H9 (cell line): ENCODE results near the gene ANKDD1B. TPM values are rescaled to one million over a fixed set of nuclear protein-coding genes. Genes with fewer than 3 reads are reported as not detected.

Experiments used
- DNase-seq: peaks from one replicate; pipeline ENCODE4 v3.0.0-alpha.2; 2017
- H2AFZ ChIP-seq: one replicate; pipeline ENCODE4 v1.6.1; 2013; ENCODE audit warnings: mild to moderate bottlenecking, low read length, control low read depth, moderate library complexity
- H2AK5ac ChIP-seq: 2 replicates; pipeline ENCODE4 v1.6.1; 2013; ENCODE audit warnings: low read length, control low read depth, mixed read lengths; ENCODE audit not compliant: insufficient read length
- H2BK120ac ChIP-seq: one replicate; pipeline ENCODE4 v1.6.1; 2013; ENCODE audit warnings: low read depth, mild to moderate bottlenecking, low read length, control low read depth, inconsistent platforms; ENCODE audit not compliant: poor library complexity, severe bottlenecking
- H2BK12ac ChIP-seq: 2 replicates; pipeline ENCODE4 v1.6.1; 2013; ENCODE audit warnings: low read length, control low read depth, mixed read lengths, low read depth; ENCODE audit not compliant: insufficient read length
- H2BK15ac ChIP-seq: 2 replicates; pipeline ENCODE4 v1.6.1; 2013; ENCODE audit warnings: low read depth, low read length, control low read depth
- H2BK20ac ChIP-seq: one replicate; pipeline ENCODE4 v1.6.1; 2013; ENCODE audit warnings: low read depth, mild to moderate bottlenecking, low read length, control low read depth, inconsistent platforms; ENCODE audit not compliant: poor library complexity, severe bottlenecking
- H2BK5ac ChIP-seq: 2 replicates; pipeline ENCODE4 v1.6.1; 2013; ENCODE audit warnings: low read length, control low read depth, mixed read lengths; ENCODE audit not compliant: insufficient read length
- H3K14ac ChIP-seq: 2 replicates; pipeline ENCODE4 v1.6.1; 2013; ENCODE audit warnings: low read length, control low read depth; ENCODE audit not compliant: insufficient read depth
- H3K18ac ChIP-seq: 2 replicates; pipeline ENCODE4 v1.6.1; 2013; ENCODE audit warnings: low read depth, mild to moderate bottlenecking, mixed read lengths, low read length, control low read depth; ENCODE audit not compliant: insufficient read length
- H3K23ac ChIP-seq: 2 replicates; pipeline ENCODE4 v1.6.1; 2013; ENCODE audit warnings: low read length, control low read depth, mixed read lengths, low read depth; ENCODE audit not compliant: insufficient read length
- H3K23me2 ChIP-seq: 2 replicates; pipeline ENCODE4 v1.6.1; 2013; ENCODE audit warnings: low read depth, mild to moderate bottlenecking, mixed read lengths, low read length, control low read depth; ENCODE audit not compliant: insufficient read length, poor library complexity, severe bottlenecking
- H3K27ac ChIP-seq: 2 replicates; pipeline ENCODE4 v1.5.1; 2013; ENCODE audit warnings: low read length, control low read depth, mixed read lengths, low read depth; ENCODE audit not compliant: insufficient read length
- H3K27me3 ChIP-seq: 2 replicates; pipeline ENCODE4 v1.6.1; 2013; ENCODE audit warnings: low read length, control low read depth, inconsistent platforms; ENCODE audit not compliant: insufficient read depth
- H3K4ac ChIP-seq: 2 replicates; pipeline ENCODE4 v1.6.1; 2013; ENCODE audit warnings: low read depth, mild to moderate bottlenecking, control low read depth, inconsistent platforms, low read length, moderate library complexity
- H3K4me1 ChIP-seq: 2 replicates; pipeline ENCODE4 v1.6.1; 2013; ENCODE audit warnings: low read length, control low read depth, inconsistent platforms; ENCODE audit not compliant: insufficient read depth
- H3K4me2 ChIP-seq: 2 replicates; pipeline ENCODE4 v1.6.1; 2013; ENCODE audit warnings: low read length, control low read depth, mixed read lengths; ENCODE audit not compliant: insufficient read length, insufficient read depth
- H3K56ac ChIP-seq: 2 replicates; pipeline ENCODE4 v1.6.1; 2013; ENCODE audit warnings: low read depth, mild to moderate bottlenecking, mixed read lengths, low read length, control low read depth; ENCODE audit not compliant: insufficient read length
- H3K79me1 ChIP-seq: 2 replicates; pipeline ENCODE4 v1.6.1; 2013; ENCODE audit warnings: low read depth, mild to moderate bottlenecking, moderate library complexity, low read length, control low read depth, inconsistent platforms; ENCODE audit not compliant: insufficient read depth, poor library complexity, severe bottlenecking
- H3K79me2 ChIP-seq: 2 replicates; pipeline ENCODE4 v1.6.1; 2013; ENCODE audit warnings: low read length, control low read depth, inconsistent platforms; ENCODE audit not compliant: insufficient read depth
- H3K9ac ChIP-seq: 2 replicates; pipeline ENCODE4 v1.6.1; 2013; ENCODE audit warnings: low read length, control low read depth, mixed read lengths; ENCODE audit not compliant: insufficient read length; ENCODE audit errors: extremely low read depth
- H3K9me3 ChIP-seq: one replicate; pipeline ENCODE4 v1.6.1; 2013; ENCODE audit warnings: low read depth, low read length, inconsistent platforms; ENCODE audit not compliant: control insufficient read depth
- H3T11ph ChIP-seq: one replicate; pipeline ENCODE4 v1.6.1; 2013; ENCODE audit warnings: mild to moderate bottlenecking, low read length, control low read depth, inconsistent platforms
- H4K20me1 ChIP-seq: one replicate; pipeline ENCODE4 v1.6.1; 2013; ENCODE audit not compliant: control insufficient read depth, insufficient read length, insufficient read depth
- H4K5ac ChIP-seq: 2 replicates; pipeline ENCODE4 v1.6.1; 2013; ENCODE audit warnings: low read depth, mild to moderate bottlenecking, mixed read lengths, low read length, control low read depth; ENCODE audit not compliant: insufficient read length
- H4K8ac ChIP-seq: replicated peaks from 2 replicates; pipeline ENCODE4 v1.6.1; 2013; ENCODE audit warnings: low read length, control low read depth, mixed read lengths, low read depth; ENCODE audit not compliant: insufficient read length
- H4K91ac ChIP-seq: 2 replicates; pipeline ENCODE4 v1.6.1; 2013; ENCODE audit warnings: low read depth, mild to moderate bottlenecking, moderate library complexity, mixed read lengths, low read length, control low read depth; ENCODE audit not compliant: insufficient read length
- H3K27ac Mint-ChIP-seq, 3 experiments: 2 replicates in 2 of 3; 3 replicates in 1 of 3; pipeline ENCODE4 v1.8.0; 2020 to 2021; ENCODE audit warnings: mixed read lengths in 3 of 3, mild to moderate bottlenecking in 1 of 3, moderate library complexity in 1 of 3
- H3K27me3 Mint-ChIP-seq: 2 replicates; pipeline ENCODE4 v1.8.0; 2021; ENCODE audit warnings: low read depth, mild to moderate bottlenecking, moderate library complexity, mixed read lengths
- H3K36me3 Mint-ChIP-seq, 3 experiments: 2 replicates in 2 of 3; 3 replicates in 1 of 3; pipeline ENCODE4 v1.8.0; 2020 to 2021; ENCODE audit warnings: low read depth in 3 of 3, mixed read lengths in 3 of 3; ENCODE audit not compliant: insufficient read depth in 1 of 3
- H3K4me1 Mint-ChIP-seq, 2 experiments: 2 replicates each; pipeline ENCODE4 v1.8.0; 2020; ENCODE audit warnings: mixed read lengths in 2 of 2
- H3K4me3 Mint-ChIP-seq, 2 experiments: 2 replicates in 1 of 2; 3 replicates in 1 of 2; pipeline ENCODE4 v1.8.0; 2020 to 2021; ENCODE audit warnings: mild to moderate bottlenecking in 2 of 2, mixed read lengths in 2 of 2, moderate library complexity in 1 of 2
- H3K9me3 Mint-ChIP-seq, 2 experiments: 2 replicates in 1 of 2; 3 replicates in 1 of 2; pipeline ENCODE4 v1.8.0; 2020; ENCODE audit warnings: mild to moderate bottlenecking in 2 of 2, mixed read lengths in 2 of 2, moderate library complexity in 1 of 2
- CTCF ChIP-seq: fragments of 200-600 bp; sonication (generic); conservative IDR thresholded peaks from 3 replicates; pipeline ENCODE4 v1.8.0; 2021; ENCODE audit warnings: antibody characterized with exemption, mild to moderate bottlenecking
- WGBS: extraction: QIAGEN DNeasy Blood & Tissue Kit; methylation state at CpG from one replicate; pipeline ENCODE4 v1.1.7; 2013; ENCODE audit warnings: missing lambda C conversion rate, low lambda C conversion rate, mixed read lengths; ENCODE audit not compliant: insufficient read length; ENCODE audit errors: extremely low coverage; 5-methylcytosine and 5-hydroxymethylcytosine counted together
- total RNA-seq: library from RNA; stranded (reverse); gene quantifications from 2 replicates; pipeline ENCODE4 v1.2.1, GENCODE V29; 2021

Gene ANKDD1B
- total RNA-seq, 1 experiment from 2014 or later, result 0.33 TPM

- no peak overlapping the region for H2BK120ac ChIP-seq
- no peak overlapping the region; a peak in 1 of 7 replicates for H3K27ac Mint-ChIP-seq
- H3K79me1 ChIP-seq, result no peaks in the 10 kb centered on the region
- no peaks in the 10 kb centered on the region for H3K4me1 Mint-ChIP-seq
- H2BK12ac ChIP-seq, result no peak overlapping the region
- no peaks in the 10 kb centered on the region for H3K9me3 Mint-ChIP-seq
- H2BK15ac ChIP-seq, result no peak overlapping the region
- no peak overlapping the region for H4K5ac ChIP-seq
- H3K27me3 Mint-ChIP-seq, result no peaks in the 10 kb centered on the region
- no peak overlapping the region for H3K4me3 Mint-ChIP-seq
- H2AK5ac ChIP-seq, result no peak overlapping the region
- H3K23me2 ChIP-seq, result no peaks in the 10 kb centered on the region
- H3K4ac ChIP-seq, result no peak overlapping the region
- H3K79me2 ChIP-seq, result no peaks in the 10 kb centered on the region
- H4K20me1 ChIP-seq, result no peaks in the 10 kb centered on the region
- H2BK5ac ChIP-seq, result no peak overlapping the region
- H3K27ac ChIP-seq, result no peak overlapping the region
- H4K8ac ChIP-seq, result no peak overlapping the region
- H3K4me1 ChIP-seq, result no peaks in the 10 kb centered on the region
- peaks cover 20 to 30% (median 29%) of the 10 kb centered on the region in 3 experiments for H3K36me3 Mint-ChIP-seq
- H3K23ac ChIP-seq, result no peak overlapping the region
- H3K4me2 ChIP-seq, result no peak overlapping the region
- WGBS, result no CpG with 5 or more reads among the region's 1 CpG
- DNase-seq, result no peak
- no peak overlapping the region for H2AFZ ChIP-seq
- H2BK20ac ChIP-seq, result no peak overlapping the region
- no peaks in the 10 kb centered on the region for H3K9me3 ChIP-seq
- H3K18ac ChIP-seq, result no peak overlapping the region
- no peaks in the 10 kb centered on the region for H3K27me3 ChIP-seq
- H3K56ac ChIP-seq, result no peak overlapping the region
- H3K9ac ChIP-seq, result no peak overlapping the region
- H3K14ac ChIP-seq, result no peak overlapping the region
- no peak overlapping the region for H3T11ph ChIP-seq
- TF ChIP-seq CTCF, result no peak
- H4K91ac ChIP-seq, result no peak overlapping the region
These were observed 94.8 kb downstream of the ANKDD1B start for GRCh38 chr5:75706016-75706415.
